GM19193 (cell line): ENCODE results near the gene ZBTB7A.

Experiments
- POLR2A ChIP-seq: IDR thresholded peaks from 4 replicates; pipeline ENCODE4 v1.6.1; 2011; ENCODE audit not compliant: insufficient read depth, insufficient read length; ENCODE audit errors: extremely low read depth

Gene ZBTB7A

GRCh38 chr19:4082172-4082571, 15.5 kb upstream of the ZBTB7A start:
- TF ChIP-seq POLR2A = no peak

- TF ChIP-seq POLR2A = no peak
Measured at GRCh38 chr19:4081441-4082129, 14.9 kb upstream of the ZBTB7A start.

- TF ChIP-seq POLR2A = no peak
Measured at GRCh38 chr19:4080473-4080872, 13.8 kb upstream of the ZBTB7A start.

- peak; percentile 58 for TF ChIP-seq POLR2A
Measured at GRCh38 chr19:4077800-4078684, 11.3 kb upstream of the ZBTB7A start.

GRCh38 chr19:4077007-4077374, 10.3 kb upstream of the ZBTB7A start:
- no peak for TF ChIP-seq POLR2A

GRCh38 chr19:4075373-4075772, 8.7 kb upstream of the ZBTB7A start:
- no peak for TF ChIP-seq POLR2A

GRCh38 chr19:4071610-4072009, 4.9 kb upstream of the ZBTB7A start:
- no peak for TF ChIP-seq POLR2A

- TF ChIP-seq POLR2A = no peak
Measured at GRCh38 chr19:4069331-4069959, 2.7 kb upstream of the ZBTB7A start.

- TF ChIP-seq POLR2A = no peak
Measured at GRCh38 chr19:4068047-4068966, 1.6 kb upstream of the ZBTB7A start.

- no peak for TF ChIP-seq POLR2A
Measured at GRCh38 chr19:4067396-4068046, 822 bp upstream of the ZBTB7A start.

GRCh38 chr19:4066176-4066606, 508 bp downstream of the ZBTB7A start:
- TF ChIP-seq POLR2A = no peak

- TF ChIP-seq POLR2A = peak; percentile 47
Measured at GRCh38 chr19:4065430-4066175, 1.1 kb downstream of the ZBTB7A start.

- no peak for TF ChIP-seq POLR2A
Measured at GRCh38 chr19:4064496-4065260, 2.0 kb downstream of the ZBTB7A start.
